ENCODE results near the gene GNS.

GRCh38 chr12:64694130-64695040, 64.8 kb downstream of the GNS start:
- TF ChIP-seq, protein P1, sequence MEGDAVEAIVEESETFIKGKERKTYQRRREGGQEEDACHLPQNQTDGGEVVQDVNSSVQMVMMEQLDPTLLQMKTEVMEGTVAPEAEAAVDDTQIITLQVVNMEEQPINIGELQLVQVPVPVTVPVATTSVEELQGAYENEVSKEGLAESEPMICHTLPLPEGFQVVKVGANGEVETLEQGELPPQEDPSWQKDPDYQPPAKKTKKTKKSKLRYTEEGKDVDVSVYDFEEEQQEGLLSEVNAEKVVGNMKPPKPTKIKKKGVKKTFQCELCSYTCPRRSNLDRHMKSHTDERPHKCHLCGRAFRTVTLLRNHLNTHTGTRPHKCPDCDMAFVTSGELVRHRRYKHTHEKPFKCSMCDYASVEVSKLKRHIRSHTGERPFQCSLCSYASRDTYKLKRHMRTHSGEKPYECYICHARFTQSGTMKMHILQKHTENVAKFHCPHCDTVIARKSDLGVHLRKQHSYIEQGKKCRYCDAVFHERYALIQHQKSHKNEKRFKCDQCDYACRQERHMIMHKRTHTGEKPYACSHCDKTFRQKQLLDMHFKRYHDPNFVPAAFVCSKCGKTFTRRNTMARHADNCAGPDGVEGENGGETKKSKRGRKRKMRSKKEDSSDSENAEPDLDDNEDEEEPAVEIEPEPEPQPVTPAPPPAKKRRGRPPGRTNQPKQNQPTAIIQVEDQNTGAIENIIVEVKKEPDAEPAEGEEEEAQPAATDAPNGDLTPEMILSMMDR (conservative IDR thresholded peaks at IDR 0.05; ENCODE audit: low read depth, low read length) = no peak
- TF ChIP-seq EZH2 (IDR thresholded peaks at IDR 0.05; ENCODE audit: borderline replicate concordance, low read depth, low read length, poor library complexity, severe bottlenecking) = no peak

All from A673 (cell line).